GM18951 (cell line): Measurements from ENCODE around the gene EPHA2.

ENCODE experiments used
- POLR2A ChIP-seq: IDR thresholded peaks from 4 replicates; pipeline ENCODE4 v1.6.1; 2011; ENCODE audit warnings: mild to moderate bottlenecking; ENCODE audit not compliant: insufficient read length, insufficient read depth; ENCODE audit errors: extremely low read depth
- in situ Hi-C: fragments of 300-500 bp; cut with MboI; formaldehyde crosslinking; loops from one replicate; pipeline ENCODE4 v1.12.0; 2022; ENCODE audit warnings: low sequenced_read_pairs, mixed read lengths, inconsistent platforms; ENCODE audit not compliant: unreplicated experiment

Gene EPHA2

GRCh38 chr1:16129316-16129715 lies 26.6 kb downstream of the EPHA2 start:
- in situ Hi-C loops: no loop called here
- no peak for TF ChIP-seq POLR2A

DNA sequence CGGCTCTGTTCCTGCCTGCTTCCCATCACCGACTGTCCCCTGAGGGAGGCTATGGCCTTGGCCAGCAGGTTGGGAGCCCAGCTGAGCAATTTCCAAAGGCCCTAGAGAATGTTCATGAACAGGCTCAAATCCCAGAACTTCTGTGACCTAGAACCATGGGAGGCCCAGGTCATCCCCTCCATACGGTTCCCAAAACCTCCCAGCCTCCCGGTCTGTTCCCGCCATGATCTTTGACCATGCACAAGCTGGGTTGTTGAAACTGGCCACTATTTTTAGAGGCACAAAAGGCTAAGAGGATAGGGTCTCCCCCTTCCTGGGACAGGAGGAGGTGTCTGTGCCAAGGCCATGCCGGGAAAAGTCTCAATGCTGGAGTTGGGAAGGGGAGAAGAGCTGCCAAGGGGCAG lies 27.5 kb downstream of the EPHA2 start:
- no peak for TF ChIP-seq POLR2A
- in situ Hi-C loops: no loop called here

- no peak for TF ChIP-seq POLR2A
- in situ Hi-C loops: no loop called here
These were observed 28.1 kb downstream of the EPHA2 start for GRCh38 chr1:16127676-16128337.

- in situ Hi-C loops: no loop called here
These were observed 28.9 kb downstream of the EPHA2 start for GRCh38 chr1:16126743-16127515.

GRCh38 chr1:16126160-16126559 lies 29.7 kb downstream of the EPHA2 start:
- in situ Hi-C loops: no loop called here
- no peak for TF ChIP-seq POLR2A

More at GRCh38 chr1:16126743-16127515, 28.9 kb downstream of the EPHA2 start:
- TF ChIP-seq POLR2A: no peak

DNA sequence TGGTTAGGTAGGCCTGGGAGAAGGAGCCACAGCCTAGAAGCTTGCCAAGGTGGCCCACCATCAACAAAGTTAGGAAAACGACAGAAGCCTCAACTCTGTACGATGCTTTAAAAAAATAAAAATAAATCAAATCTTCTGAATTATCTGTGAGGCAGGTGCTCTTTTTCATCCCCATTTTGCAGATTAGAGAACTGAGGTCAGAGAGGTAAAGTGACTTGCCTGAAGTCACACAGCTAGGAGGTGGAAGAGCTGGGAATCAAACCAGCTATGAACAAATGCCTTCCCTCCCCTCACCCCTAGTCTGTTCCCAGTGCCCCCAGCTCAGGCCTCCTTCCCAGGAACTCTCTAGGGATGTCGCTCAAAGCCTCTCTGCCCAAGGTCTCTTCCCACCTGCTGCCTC lies 30.4 kb downstream of the EPHA2 start:
- TF ChIP-seq POLR2A: no peak

DNA sequence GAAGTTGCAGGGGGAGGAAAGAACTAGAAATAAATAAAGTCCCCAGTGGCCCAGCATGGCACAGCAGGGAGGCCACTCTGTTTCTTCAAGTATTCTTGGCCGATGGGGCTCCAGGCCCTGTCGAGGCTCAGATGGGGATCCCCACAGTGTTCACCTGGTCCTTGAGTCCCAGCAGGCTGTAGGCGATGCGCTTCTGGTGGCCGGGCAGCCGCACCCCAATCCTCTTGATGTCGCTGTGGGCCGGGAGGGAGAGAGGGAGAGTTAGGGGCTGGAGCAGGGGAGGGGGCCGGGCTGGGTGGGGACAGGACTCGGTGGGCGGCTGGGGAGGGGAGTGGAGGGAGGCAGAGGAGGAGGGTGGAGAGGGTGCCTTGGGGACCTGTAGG lies 30.8 kb downstream of the EPHA2 start:
- no peak for TF ChIP-seq POLR2A
- in situ Hi-C loops: no loop called here

More for the DNA sequence above, 30.4 kb downstream of the EPHA2 start:
- in situ Hi-C loops: no loop called here

DNA sequence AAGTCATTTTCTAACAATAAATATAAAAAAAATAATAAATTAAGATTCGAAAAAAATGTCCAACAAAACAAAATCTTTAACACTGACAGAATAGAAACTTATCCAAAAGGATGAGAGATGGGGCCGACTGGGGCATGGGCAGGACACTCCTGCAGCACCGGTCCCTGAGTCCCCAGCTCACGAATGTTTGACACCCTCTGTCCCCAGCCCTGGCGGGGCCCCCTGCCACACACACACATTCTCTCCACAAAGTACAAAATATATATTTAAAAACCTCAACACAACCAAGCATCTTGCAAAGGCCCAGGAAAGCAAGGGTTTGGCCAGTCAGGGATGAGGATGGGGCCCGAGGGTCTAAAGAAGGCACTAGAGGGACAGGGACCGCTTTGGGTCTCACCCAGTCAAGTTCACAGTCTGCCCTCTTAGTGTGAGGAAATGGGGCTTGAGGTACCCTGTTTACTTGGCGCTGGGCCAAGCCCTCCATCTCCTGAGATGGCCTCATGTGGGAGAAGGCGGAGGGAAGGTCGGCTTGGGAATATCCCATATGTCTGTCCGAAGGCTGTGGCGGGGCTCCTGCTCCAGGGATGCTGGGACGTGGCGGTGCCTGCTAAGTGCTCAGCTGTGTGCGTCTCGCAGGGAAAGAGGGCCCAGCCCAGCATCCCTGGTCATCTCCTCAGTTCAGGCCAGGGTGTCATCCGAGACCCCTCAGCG lies 31.3 kb downstream of the EPHA2 start:
- TF ChIP-seq POLR2A: no peak
- in situ Hi-C loops: no loop called here

DNA sequence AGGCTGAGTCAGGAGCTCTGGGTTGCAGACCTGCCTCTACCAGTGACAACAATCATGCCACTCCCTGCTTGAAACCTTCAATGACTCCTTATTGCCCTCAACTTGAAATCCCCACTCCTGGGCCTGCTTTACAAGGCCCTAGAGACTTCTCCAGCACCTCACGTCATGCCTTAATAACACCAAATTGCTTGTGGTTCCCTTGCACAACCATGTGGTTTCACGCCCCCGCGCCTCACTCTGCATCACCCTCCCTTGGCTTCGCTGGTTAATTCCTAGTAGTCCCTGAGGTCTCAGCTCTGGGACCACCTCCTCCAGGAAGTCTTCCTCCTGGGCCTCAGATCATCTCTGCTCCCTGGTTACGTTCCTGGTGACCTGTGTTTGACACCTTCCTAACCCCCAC lies 33.0 kb downstream of the EPHA2 start:
- no peak for TF ChIP-seq POLR2A

DNA sequence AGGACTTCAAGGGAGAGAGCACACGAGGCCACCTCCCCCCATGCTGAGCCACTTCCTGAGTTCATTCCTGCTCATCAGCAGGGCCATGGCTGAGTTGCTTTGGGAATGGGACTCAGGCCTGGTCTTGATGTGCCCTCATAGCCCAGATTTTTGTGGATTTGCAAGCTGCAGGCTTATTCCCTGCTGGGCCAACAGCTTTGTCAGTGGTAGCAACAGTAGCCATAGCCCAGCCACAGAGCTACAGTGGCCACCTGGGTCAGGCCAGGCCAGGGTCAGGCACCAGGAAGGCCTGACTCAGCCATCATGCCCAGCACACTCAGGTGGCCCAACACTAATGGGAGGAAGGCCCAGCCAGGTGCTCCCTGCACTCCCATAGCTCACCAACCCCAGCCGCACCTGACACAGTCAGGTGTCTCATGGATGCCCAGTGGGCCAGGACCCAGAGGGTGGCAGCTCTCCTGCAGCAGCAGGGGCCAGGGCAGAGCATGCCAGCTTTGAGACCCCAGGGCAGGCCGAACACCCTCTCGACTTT lies 33.5 kb downstream of the EPHA2 start:
- TF ChIP-seq POLR2A: no peak
- in situ Hi-C loops: no loop called here

More for the DNA sequence above, 33.0 kb downstream of the EPHA2 start:
- in situ Hi-C loops: no loop called here

DNA sequence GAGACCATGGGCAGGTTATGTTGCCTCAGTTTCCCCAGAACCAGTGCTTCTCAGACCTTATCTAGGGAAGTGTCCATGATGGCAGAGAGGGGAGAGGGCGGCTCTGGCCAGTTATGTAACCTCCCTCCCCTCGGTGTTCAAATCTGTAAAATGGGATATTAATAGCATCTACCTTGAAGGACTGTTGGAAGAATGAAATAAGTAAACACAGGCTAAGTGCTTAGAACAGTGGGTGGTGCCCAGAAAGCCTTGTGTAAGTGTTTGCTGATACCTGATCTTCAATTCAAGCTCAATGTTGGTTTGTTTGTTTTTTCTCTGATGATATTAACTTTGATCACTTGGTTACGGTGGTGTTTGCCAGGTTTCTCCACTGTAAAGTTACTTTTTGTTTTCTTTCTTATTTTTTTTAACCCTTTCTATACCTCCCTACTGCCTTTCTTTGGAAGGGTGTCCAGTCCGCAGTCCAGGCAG lies 34.9 kb downstream of the EPHA2 start:
- in situ Hi-C loops: no loop called here
- TF ChIP-seq POLR2A: no peak

DNA sequence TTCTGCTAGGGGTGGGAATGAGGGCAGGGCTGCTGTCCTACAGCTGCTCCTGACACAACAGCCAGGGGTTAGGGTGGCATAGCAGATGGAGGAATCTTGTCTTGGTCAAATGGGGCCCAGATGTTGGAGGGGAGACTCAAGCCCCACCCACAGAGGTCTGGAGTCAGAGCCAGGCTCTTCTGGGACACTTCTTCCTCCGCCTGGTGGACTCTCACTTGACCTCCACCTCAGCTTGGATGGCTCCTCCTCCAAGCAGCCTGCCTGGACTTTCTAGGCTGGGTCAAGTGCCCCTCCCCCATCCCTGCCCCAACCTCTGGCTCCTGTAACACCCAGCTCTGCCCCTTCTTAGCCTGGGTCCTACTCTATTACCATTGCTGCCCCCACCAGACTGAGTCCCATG lies 35.5 kb downstream of the EPHA2 start:
- no peak for TF ChIP-seq POLR2A
- in situ Hi-C loops: no loop called here

- no peak for TF ChIP-seq POLR2A
- in situ Hi-C loops: no loop called here
These were observed 35.9 kb downstream of the EPHA2 start for GRCh38 chr1:16119926-16120325.
